Measurements from ENCODE around the gene ARMC12. TPM values are rescaled to one million over a fixed set of nuclear protein-coding genes. Genes with fewer than 3 reads are reported as not detected.
"Not testable (repeated sequence)": the region's sequence is repeated elsewhere in the genome, so short reads cannot be mapped to it uniquely, and the experiment has no call there.

ARMC12 gene
- total RNA-seq, 1 donor from 2014 or later = 0.69 TPM

GRCh38 chr6:35730745-35731413 is 6.0 kb upstream of the ARMC12 start:
- Mint-ChIP-seq H3K4me1 (ENCODE audit: unreplicated experiment) (peaks cover 19% of the 10 kb centered on the region), H3K36me3 (ENCODE audit: low read depth, unreplicated experiment) (peaks cover 6% of the 10 kb centered on the region), H3K4me3 (ENCODE audit: unreplicated experiment) (peak overlapping the region; percentile 89), H3K27ac (ENCODE audit: unreplicated experiment) (no peak overlapping the region), H3K9me3 (ENCODE audit: unreplicated experiment) (no peaks in the 10 kb centered on the region), H3K27me3 (ENCODE audit: unreplicated experiment) (peaks cover 26% of the 10 kb centered on the region)
- no peak for TF ChIP-seq CTCF (IDR thresholded peaks at IDR 0.05; ENCODE audit: unreplicated experiment)
- DNase-seq (ENCODE audit: low spot score) = no peak

- no peaks in the 10 kb centered on the region for H3K9me3 Mint-ChIP-seq (ENCODE audit: unreplicated experiment)
- H3K27ac Mint-ChIP-seq (ENCODE audit: unreplicated experiment) = no peak overlapping the region
- peaks cover 19% of the 10 kb centered on the region for H3K4me1 Mint-ChIP-seq (ENCODE audit: unreplicated experiment)
- H3K4me3 Mint-ChIP-seq (ENCODE audit: unreplicated experiment) = peak overlapping the region; percentile 89
- DNase-seq (ENCODE audit: low spot score) = peak; percentile 86
- peaks cover 21% of the 10 kb centered on the region for H3K27me3 Mint-ChIP-seq (ENCODE audit: unreplicated experiment)
- TF ChIP-seq CTCF (IDR thresholded peaks at IDR 0.05; ENCODE audit: unreplicated experiment) = no peak
- peaks cover 6% of the 10 kb centered on the region for H3K36me3 Mint-ChIP-seq (ENCODE audit: low read depth, unreplicated experiment)
Measured at GRCh38 chr6:35731414-35731735, 5.5 kb upstream of the ARMC12 start.

- Mint-ChIP-seq H3K27me3 (ENCODE audit: unreplicated experiment) (peaks cover 19% of the 10 kb centered on the region), H3K4me1 (ENCODE audit: unreplicated experiment) (peaks cover 16% of the 10 kb centered on the region), H3K27ac (ENCODE audit: unreplicated experiment) (peak overlapping the region; percentile 82), H3K4me3 (ENCODE audit: unreplicated experiment) (peak overlapping the region; percentile 91), H3K36me3 (ENCODE audit: low read depth, unreplicated experiment) (peaks cover 6% of the 10 kb centered on the region), H3K9me3 (ENCODE audit: unreplicated experiment) (no peaks in the 10 kb centered on the region)
- no peak for TF ChIP-seq CTCF (IDR thresholded peaks at IDR 0.05; ENCODE audit: unreplicated experiment)
- DNase-seq (ENCODE audit: low spot score) = peak; percentile 76
Measured at GRCh38 chr6:35731736-35732532, 4.9 kb upstream of the ARMC12 start.

- Mint-ChIP-seq H3K4me1 (ENCODE audit: unreplicated experiment) (peaks cover 7% of the 10 kb centered on the region), H3K27me3 (ENCODE audit: unreplicated experiment) (peaks cover 14% of the 10 kb centered on the region), H3K27ac (ENCODE audit: unreplicated experiment) (no peak overlapping the region), H3K9me3 (ENCODE audit: unreplicated experiment) (no peaks in the 10 kb centered on the region), H3K36me3 (ENCODE audit: low read depth, unreplicated experiment) (peaks cover 6% of the 10 kb centered on the region), H3K4me3 (ENCODE audit: unreplicated experiment) (no peak overlapping the region)
- DNase-seq (ENCODE audit: low spot score) = no peak
- no peak for TF ChIP-seq CTCF (IDR thresholded peaks at IDR 0.05; ENCODE audit: unreplicated experiment)
Measured at GRCh38 chr6:35733633-35734032, 3.2 kb upstream of the ARMC12 start.

- H3K4me3 Mint-ChIP-seq (ENCODE audit: unreplicated experiment); H3K4me1 Mint-ChIP-seq (ENCODE audit: unreplicated experiment); H3K9me3 Mint-ChIP-seq (ENCODE audit: unreplicated experiment); H3K36me3 Mint-ChIP-seq (ENCODE audit: low read depth, unreplicated experiment); H3K27ac Mint-ChIP-seq (ENCODE audit: unreplicated experiment); DNase-seq (ENCODE audit: low spot score): not testable (repeated sequence)
- peaks cover 12% of the 10 kb centered on the region for H3K27me3 Mint-ChIP-seq (ENCODE audit: unreplicated experiment)
Measured at GRCh38 chr6:35734319-35734718, 2.5 kb upstream of the ARMC12 start.
